H1 (cell line): ENCODE results near the gene ZNF521. TPM values are rescaled to one million over a fixed set of nuclear protein-coding genes. Genes with fewer than 3 reads are reported as not detected.

ENCODE experiments used
- EGR1 ChIP-seq: IDR thresholded peaks from 2 replicates; pipeline ENCODE4 v1.6.1; 2011; ENCODE audit warnings: low read depth, low read length, borderline replicate concordance
- JUN ChIP-seq: IDR thresholded peaks from 2 replicates; pipeline ENCODE4 v1.6.1; 2011; ENCODE audit warnings: low read depth, mild to moderate bottlenecking, improper control_type of control experiment, low read length
- JUND ChIP-seq: IDR thresholded peaks from 2 replicates; pipeline ENCODE4 v1.6.1; 2011; ENCODE audit warnings: mild to moderate bottlenecking, improper control_type of control experiment, low read length
- RBBP5 ChIP-seq: IDR thresholded peaks from 2 replicates; pipeline ENCODE4 v1.7.1; 2012; ENCODE audit warnings: low read depth, mild to moderate bottlenecking, inconsistent platforms, low read length, moderate library complexity, borderline replicate concordance
- SP1 ChIP-seq: IDR thresholded peaks from 2 replicates; pipeline ENCODE4 v1.6.1; 2011; ENCODE audit warnings: low read depth, low read length
- TEAD4 ChIP-seq: IDR thresholded peaks from 2 replicates; pipeline ENCODE4 v1.6.1; 2012; ENCODE audit warnings: low read depth, low read length, inconsistent platforms, mixed read lengths
- polyA plus RNA-seq, 7 experiments: library from polyadenylated mRNA; depleted of rRNA in 3 of 7; stranded (reverse) in 5 of 7; unstranded in 2 of 7; fragments of >200 nt in 5 of 7; fragments of 200-250 nt in 2 of 7; gene quantifications; 1 replicate in 5 of 7; 2 replicates in 1 of 7; 4 replicates in 1 of 7; pipeline versions ENCODE4 v1.2.1 to v1.2.3, GENCODE V29; 2011 to 2013; ENCODE audit warnings: missing spikeins in 2 of 7, mixed read lengths in 2 of 7
- total RNA-seq: library from RNA; stranded (reverse); fragmentation: NEBNext Ultra II Directional; extraction: Animal tissue kit (Norgen Biotek cat#: 25700); gene quantifications from 2 replicates; pipeline ENCODE4 v1.2.1, GENCODE V29; 2021

The ZNF521 gene
- total and polyA plus RNA-seq, 2 of the 8 experiments (the other 6 are each of a cell fraction or from before 2014, with no cell fraction given): 9.5 to 15.8 TPM

GRCh38 chr18:25080211-25080610, 271.8 kb downstream of the ZNF521 start (continued):
- no peak for TF ChIP-seq JUND
- no peak for TF ChIP-seq RBBP5
- TF ChIP-seq TEAD4: no peak
- no peak for TF ChIP-seq SP1
- TF ChIP-seq EGR1: no peak
- no peak for TF ChIP-seq JUN
- TF ChIP-seq, all 59 proteins: peak for 0
